CD14-positive monocyte (primary cell): ENCODE measurements around the gene SLC35D1. TPM values are rescaled to one million over a fixed set of nuclear protein-coding genes. Genes with fewer than 3 reads are reported as not detected.

Experiments
- DNase-seq, 3 donors: peaks; one replicate each; pipeline ENCODE4 v3.0.0-alpha.2; 2011 to 2022
- H2AFZ ChIP-seq: 2 replicates; pipeline ENCODE4 v1.6.0; 2012; ENCODE audit warnings: mild to moderate bottlenecking, low read depth, low read length, inconsistent platforms; ENCODE audit not compliant: insufficient read depth, poor library complexity, severe bottlenecking
- H3K27ac ChIP-seq, 2 donors: 1 replicate in 1 of 2; 2 replicates in 1 of 2; pipeline ENCODE4 v1.5.1; 2012 to 2013; ENCODE audit warnings: low read length in 2 of 2, control low read depth in 1 of 2, inconsistent platforms in 1 of 2, low read depth in 1 of 2, mild to moderate bottlenecking in 1 of 2
- H3K27me3 ChIP-seq, 2 donors: one replicate each; pipeline versions ENCODE4 v1.6.0 to v1.6.1; 2011 to 2013; ENCODE audit warnings: low read length in 2 of 2; ENCODE audit not compliant: control insufficient read depth in 2 of 2, insufficient read depth in 2 of 2
- H3K36me3 ChIP-seq, 2 donors: replicated peaks in 1 of 2; 1 replicate in 1 of 2; 2 replicates in 1 of 2; pipeline versions ENCODE4 v1.5.1 to v1.6.1; 2012 to 2013; ENCODE audit warnings: low read length in 2 of 2, control low read depth in 1 of 2, inconsistent platforms in 1 of 2, mild to moderate bottlenecking in 1 of 2; ENCODE audit not compliant: insufficient read depth in 2 of 2, control insufficient read depth in 1 of 2
- H3K4me1 ChIP-seq, 2 donors: 1 replicate in 1 of 2; 2 replicates in 1 of 2; pipeline versions ENCODE4 v1.5.1 to v1.6.1; 2012 to 2013; ENCODE audit warnings: low read length in 2 of 2, control low read depth in 1 of 2, inconsistent platforms in 1 of 2, mild to moderate bottlenecking in 1 of 2, moderate library complexity in 1 of 2; ENCODE audit not compliant: insufficient read depth in 2 of 2, control insufficient read depth in 1 of 2
- H3K4me2 ChIP-seq: replicated peaks from 2 replicates; pipeline ENCODE3; 2012; ENCODE audit warnings: low read length, moderate library complexity, mild to moderate bottlenecking; ENCODE audit not compliant: poor library complexity, severe bottlenecking; ENCODE audit errors: extremely low read depth
- H3K4me3 ChIP-seq, 3 experiments: fragments of 200-600 bp in 1 of 3; sonication (generic) in 1 of 3; replicated peaks in 1 of 3; 1 replicate in 2 of 3; 2 replicates in 1 of 3; pipeline ENCODE4 v1.5.1; 2011 to 2013; ENCODE audit warnings: low read length in 3 of 3, mild to moderate bottlenecking in 3 of 3, control low read depth in 2 of 3, low read depth in 2 of 3, inconsistent platforms in 1 of 3, moderate library complexity in 1 of 3
- H3K79me2 ChIP-seq: 2 replicates; pipeline ENCODE4 v1.6.0; 2012; ENCODE audit warnings: mild to moderate bottlenecking, control low read depth, inconsistent platforms, low read length, moderate library complexity; ENCODE audit not compliant: insufficient read depth
- H3K9ac ChIP-seq: 2 replicates; pipeline ENCODE4 v1.6.0; 2017; ENCODE audit warnings: low read length, mild to moderate bottlenecking; ENCODE audit not compliant: insufficient read depth, poor library complexity, severe bottlenecking
- H3K9me3 ChIP-seq, 2 donors: replicated peaks in 1 of 2; 1 replicate in 1 of 2; 2 replicates in 1 of 2; pipeline versions ENCODE4 v1.5.1 to v1.6.1; 2012 to 2013; ENCODE audit warnings: low read length in 2 of 2, control low read depth in 1 of 2; ENCODE audit not compliant: control insufficient read depth in 1 of 2, insufficient read depth in 1 of 2
- H4K20me1 ChIP-seq: 2 replicates; pipeline ENCODE4 v1.6.0; 2012; ENCODE audit warnings: mild to moderate bottlenecking, low read length, control low read depth, moderate library complexity; ENCODE audit not compliant: insufficient read depth
- H3K27ac Mint-ChIP-seq, 7 donors: one replicate each; pipeline ENCODE4 v1.8.0; 2020; ENCODE audit warnings: mild to moderate bottlenecking in 7 of 7, mixed read lengths in 7 of 7, moderate library complexity in 6 of 7, inconsistent platforms in 2 of 7
- H3K27me3 Mint-ChIP-seq, 3 donors: one replicate each; pipeline ENCODE4 v1.8.0; 2021 to 2022; ENCODE audit warnings: low read depth in 3 of 3, mild to moderate bottlenecking in 3 of 3, mixed read lengths in 3 of 3, moderate library complexity in 3 of 3, inconsistent platforms in 1 of 3
- H3K36me3 Mint-ChIP-seq, 2 donors: one replicate each; pipeline ENCODE4 v1.8.0; 2020; ENCODE audit warnings: mixed read lengths in 2 of 2, inconsistent platforms in 1 of 2, mild to moderate bottlenecking in 1 of 2
- H3K4me1 Mint-ChIP-seq: one replicate; pipeline ENCODE4 v1.8.0; 2020; ENCODE audit warnings: mild to moderate bottlenecking, mixed read lengths
- H3K4me3 Mint-ChIP-seq, 2 donors: one replicate each; pipeline ENCODE4 v1.8.0; 2020; ENCODE audit warnings: mild to moderate bottlenecking in 2 of 2, mixed read lengths in 2 of 2, moderate library complexity in 1 of 2
- H3K9me3 Mint-ChIP-seq, 7 donors: one replicate each; pipeline ENCODE4 v1.8.0; 2020 to 2022; ENCODE audit warnings: mixed read lengths in 7 of 7, mild to moderate bottlenecking in 6 of 7, moderate library complexity in 6 of 7, inconsistent platforms in 2 of 7
- CTCF ChIP-seq: fragments of 200-600 bp; IDR thresholded peaks from one replicate; pipeline ENCODE4 v1.8.0; 2022; ENCODE audit warnings: antibody characterized with exemption, mild to moderate bottlenecking
- WGBS: methylation state at CpG from one replicate; pipeline ENCODE4 v1.1.5; 2013; ENCODE audit warnings: missing lambda C conversion rate; ENCODE audit not compliant: insufficient coverage; 5-methylcytosine and 5-hydroxymethylcytosine counted together
- intact Hi-C, 2 donors: fragments of 100-400 bp; cut with micrococcal nuclease; formaldehyde crosslinking; loops; one replicate each; pipeline versions ENCODE4 v1.15.0 to v1.15.1; 2023
- polyA plus RNA-seq, 3 donors: library from polyadenylated mRNA; depleted of rRNA in 1 of 3; unstranded in 2 of 3; stranded (reverse) in 1 of 3; fragments of 300-500 nt in 2 of 3; fragments of >200 nt in 1 of 3; fragmentation: Illumina TruSeq in 2 of 3; gene quantifications; 1 replicate in 2 of 3; 2 replicates in 1 of 3; pipeline ENCODE4 v1.2.3, GENCODE V29; 2012 to 2021

SLC35D1 gene
- polyA plus RNA-seq, 3 donors: 2.2 to 3.3 (median 2.7) TPM

GRCh38 chr1:67100833-67101232 is 46.9 kb upstream of the SLC35D1 start:
- no peaks in the 10 kb centered on the region for H3K4me1 ChIP-seq
- no peak overlapping the region for H3K27ac Mint-ChIP-seq

GRCh38 chr1:67097305-67097704 is 43.4 kb upstream of the SLC35D1 start:
- no peaks in the 10 kb centered on the region for H3K4me1 Mint-ChIP-seq
- Histone ChIP-seq H2AFZ (no peak overlapping the region), H3K36me3 (no peaks in the 10 kb centered on the region), H3K79me2 (no peaks in the 10 kb centered on the region), H3K4me2 (no peak overlapping the region), H3K4me3 (no peak overlapping the region), H3K27me3 (no peaks in the 10 kb centered on the region), H3K9me3 (no peaks in the 10 kb centered on the region), H3K4me1 (no peaks in the 10 kb centered on the region), H4K20me1 (no peaks in the 10 kb centered on the region), H3K9ac (no peak overlapping the region), H3K27ac (no peak overlapping the region)
- no peaks in the 10 kb centered on the region for H3K36me3 Mint-ChIP-seq
- DNase-seq: no peak
- H3K4me3 Mint-ChIP-seq: no peak overlapping the region
- no peaks in the 10 kb centered on the region for H3K27me3 Mint-ChIP-seq
- peaks cover 0 to 3% (median 0%) of the 10 kb centered on the region in 7 donors for H3K9me3 Mint-ChIP-seq
- TF ChIP-seq CTCF: no peak
- no peak overlapping the region for H3K27ac Mint-ChIP-seq
- intact Hi-C loops: no loop called here

More at GRCh38 chr1:67100833-67101232, 46.9 kb upstream of the SLC35D1 start:
- Histone ChIP-seq H3K9ac (no peak overlapping the region), H3K27ac (no peak overlapping the region), H4K20me1 (no peaks in the 10 kb centered on the region), H2AFZ (no peak overlapping the region), H3K79me2 (no peaks in the 10 kb centered on the region), H3K27me3 (no peaks in the 10 kb centered on the region), H3K4me2 (no peak overlapping the region), H3K9me3 (no peaks in the 10 kb centered on the region), H3K36me3 (no peaks in the 10 kb centered on the region), H3K4me3 (no peak overlapping the region)
- Mint-ChIP-seq H3K4me1 (no peaks in the 10 kb centered on the region), H3K27me3 (no peaks in the 10 kb centered on the region), H3K9me3 (peaks cover 0 to 3% (median 0%) of the 10 kb centered on the region in 7 donors), H3K4me3 (no peak overlapping the region), H3K36me3 (no peaks in the 10 kb centered on the region)
- intact Hi-C loops: no loop called here
- TF ChIP-seq CTCF: no peak
- DNase-seq: no peak
- 43% methylated on average over 2 of the region's 3 CpGs for WGBS
